ENCODE measurements around the gene C11orf52.

C11orf52 gene

DNA sequence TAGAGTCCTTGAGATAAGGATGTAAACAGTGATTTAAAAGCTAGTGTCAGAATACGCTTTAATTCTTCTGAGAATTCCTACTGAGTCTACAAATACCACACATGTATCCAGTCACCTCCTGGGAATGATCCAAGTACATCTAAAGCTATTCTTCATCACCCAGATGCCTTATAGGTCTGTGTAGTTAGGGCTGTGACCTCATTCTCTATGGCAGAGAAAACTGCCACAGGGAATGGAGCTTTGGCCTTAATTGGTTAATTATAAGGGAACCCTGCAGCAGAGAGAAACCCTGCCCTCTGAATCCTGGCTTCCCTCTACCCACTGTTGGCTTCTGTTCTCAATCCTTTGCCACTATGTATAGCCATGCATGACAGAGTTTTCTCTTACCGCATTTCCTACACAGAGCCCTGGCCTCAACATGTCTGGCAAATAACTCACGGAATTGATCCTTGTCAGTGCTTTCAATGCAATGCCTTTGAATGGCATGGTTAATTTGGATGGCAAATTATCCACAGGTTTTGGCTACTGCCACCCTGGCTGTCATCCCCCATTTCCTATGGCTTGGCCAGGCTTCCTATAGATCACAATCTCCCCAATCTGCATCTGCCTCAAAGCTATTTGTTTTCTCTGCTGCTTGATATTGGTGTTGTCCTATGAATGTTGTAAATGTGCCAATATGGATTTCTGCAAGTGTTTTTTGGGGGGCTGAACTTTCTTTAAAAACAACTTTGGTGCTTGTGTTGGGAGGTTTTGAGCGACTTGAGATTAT is 21.3 kb downstream of the C11orf52 start:
- DNase-seq = no peak

DNA sequence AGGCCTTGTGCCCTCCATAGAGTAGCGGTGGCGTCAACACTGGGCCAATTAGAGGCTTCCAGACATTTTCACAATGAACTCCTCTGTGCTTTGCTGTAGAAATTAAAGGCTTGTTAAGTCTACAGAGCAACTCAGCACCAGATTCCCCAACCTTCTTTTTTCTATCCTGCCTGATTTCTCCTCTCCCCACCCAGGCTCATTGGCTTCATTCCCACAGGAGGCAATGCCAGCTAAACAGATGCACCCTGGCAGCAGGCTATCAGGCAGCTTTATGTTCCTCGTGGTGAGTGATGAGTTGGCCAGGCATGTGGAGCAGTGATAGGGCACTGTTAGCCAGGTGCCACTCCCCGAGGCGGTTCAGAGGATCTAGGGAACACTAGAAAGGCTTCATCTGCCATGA is 23.2 kb downstream of the C11orf52 start:
- no peak for DNase-seq

- no peak for DNase-seq
These were observed 24.1 kb downstream of the C11orf52 start for GRCh38 chr11:111942829-111943228.

DNA sequence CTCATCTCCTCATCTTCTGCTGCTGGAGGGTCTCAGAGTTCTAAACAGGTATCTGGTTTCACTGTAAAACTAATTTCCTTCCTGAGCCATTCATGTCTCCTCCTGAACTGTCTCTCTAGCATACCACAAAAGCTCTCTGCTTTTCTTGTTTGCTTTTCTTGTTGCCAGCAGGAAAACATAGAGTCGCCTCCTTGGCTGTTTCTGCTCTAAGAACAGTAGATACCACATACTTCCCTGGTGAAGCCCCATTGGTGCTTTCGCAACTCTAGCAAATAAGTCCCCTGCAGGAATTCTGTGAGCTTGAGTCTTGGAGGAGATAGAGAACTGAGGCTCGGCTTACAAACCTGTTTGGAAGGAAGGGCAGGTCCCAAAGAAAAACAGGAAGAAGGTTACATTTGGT is 25.4 kb downstream of the C11orf52 start:
- DNase-seq = no peak

- DNase-seq = no peak
These were observed 25.9 kb downstream of the C11orf52 start for GRCh38 chr11:111944651-111945051.

DNA sequence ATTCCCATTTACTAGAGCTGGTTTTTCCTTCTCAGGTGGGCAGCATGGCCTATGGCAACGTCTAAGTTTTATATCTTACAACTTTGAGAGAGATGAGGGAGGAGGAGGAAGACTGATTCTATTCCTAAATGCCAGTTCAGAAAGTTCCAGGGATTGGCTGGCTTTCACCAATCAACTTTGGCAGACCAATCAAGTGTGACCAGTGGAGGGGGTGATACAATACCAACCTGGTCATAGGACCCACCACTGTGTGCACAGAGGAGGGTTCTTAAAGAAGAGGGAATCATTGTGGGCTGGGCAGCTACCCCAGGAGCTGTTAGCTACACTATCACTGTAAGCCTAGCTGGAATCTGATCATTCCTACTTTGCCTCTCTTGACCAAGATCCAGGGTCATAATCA is 26.5 kb downstream of the C11orf52 start:
- DNase-seq = no peak

GRCh38 chr11:111946499-111946898 is 27.8 kb downstream of the C11orf52 start:
- no peak for DNase-seq

- no peak for DNase-seq
These were observed 28.4 kb downstream of the C11orf52 start for GRCh38 chr11:111947143-111947542.

DNA sequence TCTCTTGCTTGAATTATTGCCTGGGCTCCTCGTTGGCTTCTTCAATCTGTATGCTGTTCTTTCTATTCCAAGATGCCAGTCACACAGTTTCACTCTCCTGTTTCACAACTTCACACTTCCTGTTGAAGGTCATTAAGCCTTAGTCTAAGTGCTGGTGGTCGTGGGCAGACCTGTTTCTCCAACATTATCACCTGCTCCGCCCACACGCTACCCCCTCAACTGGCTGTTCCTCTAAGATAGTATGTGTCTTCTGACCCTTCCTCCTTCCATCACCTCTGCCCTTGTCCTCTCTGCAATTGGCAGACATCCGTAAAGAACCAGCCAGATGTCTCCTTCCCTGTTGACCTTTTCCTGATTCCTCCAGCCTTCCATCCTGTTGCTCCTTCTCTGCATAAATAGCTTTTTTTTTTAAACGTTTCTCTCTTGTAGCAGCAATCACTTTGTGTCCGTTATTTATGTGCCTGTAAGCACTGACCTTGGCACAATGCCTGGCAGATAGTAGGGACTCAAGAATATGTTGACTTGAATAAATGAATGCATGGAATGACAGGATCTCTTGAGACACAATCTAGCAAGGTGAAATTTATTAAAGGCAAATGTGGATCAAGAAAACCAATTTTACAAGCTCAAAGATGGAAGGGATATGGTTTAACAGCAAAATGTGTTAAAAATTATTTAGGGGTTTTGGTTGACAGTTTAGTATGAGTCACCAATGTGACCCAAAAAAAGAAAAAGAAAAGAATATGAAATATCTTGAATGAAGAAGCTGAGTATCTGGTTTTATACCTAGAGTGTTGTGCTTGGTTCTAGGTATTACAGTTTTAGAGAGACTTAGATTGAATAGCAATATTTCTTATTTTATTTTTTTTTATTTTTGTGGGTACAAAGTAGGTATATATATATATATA is 31.1 kb downstream of the C11orf52 start:
- DNase-seq = no peak

- DNase-seq = no peak
These were observed 32.9 kb downstream of the C11orf52 start for GRCh38 chr11:111951565-111951964.

GRCh38 chr11:111954154-111954553 is 35.4 kb downstream of the C11orf52 start:
- no peak for DNase-seq

GRCh38 chr11:111957663-111958444 is 39.1 kb downstream of the C11orf52 start:
- no peak for DNase-seq

DNA sequence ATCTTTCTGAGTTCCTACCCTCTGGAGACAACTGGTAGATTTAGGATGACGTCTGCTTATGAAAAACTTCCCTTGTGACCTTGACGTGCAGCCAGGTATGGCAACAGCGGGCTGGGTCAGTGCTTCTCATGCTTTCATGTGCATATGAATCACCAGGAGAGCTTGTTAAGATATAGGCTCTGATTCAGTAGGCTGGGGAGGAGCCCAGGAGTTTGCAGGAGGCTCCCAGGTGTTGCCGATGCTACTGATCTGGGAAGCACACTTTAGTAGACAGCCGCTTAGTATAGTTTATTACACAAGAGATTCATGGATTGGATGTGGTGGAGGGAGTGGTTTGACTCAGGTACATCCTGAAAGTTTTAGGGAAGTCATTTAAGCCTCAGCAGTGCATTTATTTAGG is 42.2 kb downstream of the C11orf52 start:
- DNase-seq = no peak

- DNase-seq = no peak
These were observed 42.9 kb downstream of the C11orf52 start for GRCh38 chr11:111961389-111962300.

DNA sequence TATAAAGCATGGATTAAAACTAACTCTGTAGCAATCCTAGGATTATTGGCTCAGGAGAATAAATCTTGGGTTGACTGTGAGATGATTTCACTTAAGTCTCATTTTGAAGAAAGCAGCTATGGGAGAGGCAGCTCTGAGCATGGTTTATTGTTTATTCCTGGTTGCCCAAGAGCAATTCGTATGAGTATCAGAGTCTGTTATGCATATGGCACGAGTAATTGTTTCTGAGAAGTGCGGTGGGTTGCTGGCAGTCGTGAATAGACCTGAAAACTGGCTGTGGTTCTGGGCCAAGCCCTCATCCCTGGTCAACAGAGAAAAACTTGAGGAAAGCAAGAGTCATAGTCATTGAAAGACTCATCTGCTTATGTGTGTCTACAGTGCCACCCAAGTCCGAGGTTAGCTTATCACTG is 45.2 kb downstream of the C11orf52 start:
- no peak for DNase-seq

DNA sequence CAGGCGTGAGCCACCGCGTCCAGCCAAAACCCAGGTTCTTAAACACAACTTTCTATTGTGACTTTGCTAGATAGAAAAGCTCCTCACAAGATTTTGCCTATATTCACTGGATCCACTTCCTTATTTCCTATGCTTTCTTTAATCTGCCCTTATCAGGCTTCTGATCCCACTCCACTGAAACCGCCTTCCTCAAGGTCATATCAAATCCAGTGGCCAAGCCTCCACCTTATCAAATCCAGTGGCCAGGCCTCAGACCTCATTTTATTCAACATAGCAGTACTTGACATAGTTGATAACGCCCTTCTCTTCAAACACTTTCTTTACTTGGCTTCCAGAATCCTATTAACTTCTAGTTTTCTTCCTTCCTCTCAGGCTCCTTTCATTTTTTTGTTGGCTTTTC is 48.0 kb downstream of the C11orf52 start:
- DNase-seq = no peak

- no peak for DNase-seq
These were observed 48.9 kb downstream of the C11orf52 start for GRCh38 chr11:111967649-111968048.

DNA sequence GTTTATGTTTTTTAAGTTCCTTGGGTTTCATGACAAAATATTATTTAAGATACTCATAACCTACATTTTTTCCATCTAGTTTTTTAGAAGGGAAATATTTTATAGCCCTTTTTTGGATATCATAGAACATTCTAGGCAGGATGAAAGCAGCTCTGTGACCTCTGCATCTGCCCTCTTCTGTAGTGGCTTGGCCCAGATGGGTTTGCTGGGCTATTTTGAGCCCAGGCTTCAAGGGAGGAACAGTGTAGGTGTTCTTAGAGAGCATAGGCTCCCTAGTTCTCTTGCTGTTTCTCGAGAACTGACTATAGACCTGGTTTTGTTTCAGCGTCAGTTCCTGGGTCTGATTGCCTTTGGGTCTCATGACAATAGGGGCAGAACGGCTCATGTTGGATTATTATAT is 50.6 kb downstream of the C11orf52 start:
- DNase-seq = no peak

DNA sequence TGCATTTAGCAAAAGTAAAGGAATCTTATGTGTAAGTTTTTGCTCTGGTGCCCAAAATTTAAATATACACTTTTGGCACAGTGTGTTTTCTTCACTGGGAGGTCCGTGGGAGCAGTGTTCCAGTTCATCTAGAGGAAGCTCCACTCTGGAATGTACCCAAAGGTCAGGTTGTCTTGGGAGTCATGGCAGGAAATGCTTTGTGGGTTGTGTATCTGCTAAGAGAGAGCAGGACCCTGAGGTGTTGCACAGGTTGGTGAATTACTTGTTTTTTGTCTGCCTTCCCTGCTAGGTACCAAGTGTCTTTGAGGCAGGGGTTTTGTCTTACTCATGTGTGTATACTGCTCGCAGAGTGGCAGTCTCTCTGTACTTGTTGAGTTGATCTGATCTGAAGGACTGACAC is 55.7 kb downstream of the C11orf52 start:
- no peak for DNase-seq

DNA sequence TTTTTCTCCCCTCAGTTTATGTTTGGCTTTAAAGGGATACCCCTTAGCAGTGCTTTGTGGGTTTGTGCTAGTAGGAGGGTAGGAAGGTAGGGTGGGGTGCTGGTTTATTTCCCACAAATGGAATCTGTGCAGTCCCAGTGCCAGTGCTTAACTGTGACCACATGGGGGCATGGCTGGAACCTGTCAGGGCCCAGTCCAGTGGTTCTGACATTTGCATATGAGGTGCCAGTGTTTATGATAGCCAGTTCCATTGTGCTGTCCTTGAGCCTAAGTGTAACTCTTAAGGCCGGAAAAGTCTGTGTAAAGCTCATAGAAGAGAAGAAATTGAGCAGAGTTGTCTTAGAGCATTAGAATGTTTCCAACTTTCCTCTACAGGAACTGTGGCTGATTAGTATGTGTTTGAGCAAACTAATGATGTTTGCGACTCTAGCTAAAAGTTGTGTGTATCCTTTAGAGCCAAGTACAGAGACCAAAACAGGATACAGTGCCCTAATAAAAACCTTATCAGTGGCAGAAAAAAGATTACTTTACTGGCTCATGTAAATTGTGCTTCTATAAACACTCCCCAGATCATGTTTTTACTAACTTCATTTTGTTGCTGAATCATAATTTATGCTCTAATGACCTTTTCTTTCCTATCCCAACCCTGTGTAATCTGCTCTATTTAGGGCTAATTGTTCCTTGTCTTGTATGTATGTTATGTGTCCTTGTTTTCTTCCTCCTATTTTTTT is 56.5 kb downstream of the C11orf52 start:
- DNase-seq = no peak

GRCh38 chr11:111976119-111976766 is 57.5 kb downstream of the C11orf52 start:
- DNase-seq = no peak

Data from activated CD4-positive, CD25-positive, alpha-beta regulatory T cell treated with anti-CD3 and anti-CD28 coated beads, Interleukin-2, amount 50 U/mL, for 72 hours (primary cell).